K562 (cell line): ENCODE measurements around the gene B2M. TPM values are rescaled to one million over a fixed set of nuclear protein-coding genes. Genes with fewer than 3 reads are reported as not detected.

ENCODE experiments used
- ASH1L ChIP-seq: fragments of 450-650 bp; IDR thresholded peaks from 2 replicates; pipeline ENCODE4 v1.6.1; 2018; ENCODE audit warnings: borderline replicate concordance, mild to moderate bottlenecking, low read depth; ENCODE audit not compliant: partially characterized antibody
- ERF ChIP-seq: fragments of 450-650 bp; formaldehyde crosslinking; IDR thresholded peaks from 2 replicates; pipeline ENCODE4 v1.4.0; 2020; ENCODE audit warnings: mild to moderate bottlenecking, mixed read lengths
- FOXJ2 ChIP-seq: fragments of 200-800 bp; sonication (Bioruptor generic); IDR thresholded peaks from 2 replicates; pipeline ENCODE4 v1.6.1; 2016; ENCODE audit warnings: missing genetic modification characterization, missing compliant biosample characterization
- JUN ChIP-seq, 2 experiments: sonication (generic) in 1 of 2; formaldehyde crosslinking in 1 of 2; IDR thresholded peaks; 2 replicates each; pipeline versions ENCODE4 v1.6.1 to v1.8.0; 2012 to 2022; ENCODE audit warnings: borderline replicate concordance in 2 of 2, mild to moderate bottlenecking in 2 of 2, improper control_type of control experiment in 1 of 2, low read depth in 1 of 2, low read length in 1 of 2, missing genetic modification reagents in 1 of 2
- KLF13 ChIP-seq: fragments of 450-650 bp; IDR thresholded peaks from 2 replicates; pipeline ENCODE4 v1.6.1; 2016; ENCODE audit warnings: missing genetic modification characterization, low read depth, mild to moderate bottlenecking, missing compliant biosample characterization, moderate library complexity, borderline replicate concordance
- ZNF134 ChIP-seq: fragments of 250-450 bp; sonication (Bioruptor Pico); conservative IDR thresholded peaks from 2 replicates; pipeline ENCODE4 v1.4.0; 2020
- ZNF263 ChIP-seq: sonication (generic); formaldehyde crosslinking; IDR thresholded peaks from 2 replicates; pipeline ENCODE4 v1.8.0; 2022; ENCODE audit warnings: mild to moderate bottlenecking, missing genetic modification reagents, borderline replicate concordance
- ZNF764 ChIP-seq: fragments of 250-450 bp; sonication (Bioruptor Pico); IDR thresholded peaks from 2 replicates; pipeline ENCODE4 v1.4.0; 2020; ENCODE audit warnings: low read depth, mild to moderate bottlenecking, moderate library complexity
- polyA plus RNA-seq, 8 experiments: library from polyadenylated mRNA; depleted of rRNA in 4 of 8; stranded (reverse) in 5 of 8; unstranded in 3 of 8; fragments of >200 nt; fragmentation: Nextera tagmentation in 2 of 8; fragmentation: Illumina TruSeq in 1 of 8; extraction: Ambion mirVana in 2 of 8; extraction: Trizol in 1 of 8; gene quantifications; 2 replicates each; pipeline versions ENCODE4 v1.2.1 to v1.2.3, GENCODE V29; 2011 to 2014; ENCODE audit warnings: inconsistent platforms in 1 of 8, missing spikeins in 1 of 8
- total RNA-seq, 7 experiments: library from RNA; depleted of rRNA in 6 of 7; stranded (reverse); fragments of >200 nt in 6 of 7; fragmentation: Illumina TruSeq in 2 of 7; extraction: Trizol in 2 of 7; gene quantifications; 2 replicates each; pipeline versions ENCODE4 v1.2.1 to v1.2.3, GENCODE V29; 2011 to 2021; ENCODE audit warnings: low replicate concordance in 1 of 7
- TF ChIP-seq, protein P1 (sequence below): fragments of 450-650 bp; conservative IDR thresholded peaks from 2 replicates; pipeline ENCODE4 v1.6.1; 2016; ENCODE audit warnings: missing genetic modification characterization, low read depth, mild to moderate bottlenecking, control low read depth, missing compliant biosample characterization
- TF ChIP-seq, protein P2 (sequence below): IDR thresholded peaks from 2 replicates; pipeline ENCODE4 v1.6.1; 2011; ENCODE audit warnings: borderline replicate concordance, low read depth, mild to moderate bottlenecking, moderate library complexity, low read length; ENCODE audit not compliant: insufficient read depth, poor library complexity, severe bottlenecking
- TF ChIP-seq, protein P3 (sequence below): fragments of 450-650 bp; IDR thresholded peaks from 2 replicates; pipeline ENCODE4 v1.6.1; 2016; ENCODE audit warnings: missing biosample characterization, missing genetic modification characterization
- TF ChIP-seq, protein P4 (sequence below): fragments of 450-650 bp; IDR thresholded peaks from 2 replicates; pipeline ENCODE4 v1.6.1; 2018; ENCODE audit not compliant: partially characterized antibody
- TF ChIP-seq, protein P5 (sequence below): sonication (generic); formaldehyde crosslinking; IDR thresholded peaks from 2 replicates; pipeline ENCODE4 v1.8.0; 2022; ENCODE audit warnings: missing genetic modification reagents, mild to moderate bottlenecking, borderline replicate concordance

Gene B2M
- total and polyA plus RNA-seq, 9 of the 15 experiments (the other 6 are each of a cell fraction or from before 2014, with no cell fraction given): 460 to 3,138 (median 1,032) TPM

GRCh38 chr15:44663410-44664308 is 47.7 kb upstream of the B2M start, which contains the start of gene SPG11 (continued):
- TF ChIP-seq, protein P1, sequence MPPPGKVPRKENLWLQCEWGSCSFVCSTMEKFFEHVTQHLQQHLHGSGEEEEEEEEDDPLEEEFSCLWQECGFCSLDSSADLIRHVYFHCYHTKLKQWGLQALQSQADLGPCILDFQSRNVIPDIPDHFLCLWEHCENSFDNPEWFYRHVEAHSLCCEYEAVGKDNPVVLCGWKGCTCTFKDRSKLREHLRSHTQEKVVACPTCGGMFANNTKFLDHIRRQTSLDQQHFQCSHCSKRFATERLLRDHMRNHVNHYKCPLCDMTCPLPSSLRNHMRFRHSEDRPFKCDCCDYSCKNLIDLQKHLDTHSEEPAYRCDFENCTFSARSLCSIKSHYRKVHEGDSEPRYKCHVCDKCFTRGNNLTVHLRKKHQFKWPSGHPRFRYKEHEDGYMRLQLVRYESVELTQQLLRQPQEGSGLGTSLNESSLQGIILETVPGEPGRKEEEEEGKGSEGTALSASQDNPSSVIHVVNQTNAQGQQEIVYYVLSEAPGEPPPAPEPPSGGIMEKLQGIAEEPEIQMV: 0 out of 2 replicates have a peak, but pooled peaks have one; percentile 38
- TF ChIP-seq FOXJ2 (tag) (no peak), JUN (IDR thresholded peaks at IDR 0.05; ENCODE audit: borderline replicate concordance, low read depth, low read length) (peak; percentile 42; the same call in 1 of the 2 replicates), JUN (CRISPR knock-in tag; IDR thresholded peaks at IDR 0.05; ENCODE audit: borderline replicate concordance) (peak; percentile 90; the same call in 1 of the 2 replicates), ZNF764 (CRISPR knock-in tag) (no peak), ASH1L (peak; percentile 68), ZNF263 (peak; percentile 56), KLF13 (peak; percentile 73), ERF (CRISPR knock-in tag) (0 out of 2 replicates have a peak, but pooled peaks have one; percentile 66), ZNF134 (no peak)
- TF ChIP-seq, protein P2, sequence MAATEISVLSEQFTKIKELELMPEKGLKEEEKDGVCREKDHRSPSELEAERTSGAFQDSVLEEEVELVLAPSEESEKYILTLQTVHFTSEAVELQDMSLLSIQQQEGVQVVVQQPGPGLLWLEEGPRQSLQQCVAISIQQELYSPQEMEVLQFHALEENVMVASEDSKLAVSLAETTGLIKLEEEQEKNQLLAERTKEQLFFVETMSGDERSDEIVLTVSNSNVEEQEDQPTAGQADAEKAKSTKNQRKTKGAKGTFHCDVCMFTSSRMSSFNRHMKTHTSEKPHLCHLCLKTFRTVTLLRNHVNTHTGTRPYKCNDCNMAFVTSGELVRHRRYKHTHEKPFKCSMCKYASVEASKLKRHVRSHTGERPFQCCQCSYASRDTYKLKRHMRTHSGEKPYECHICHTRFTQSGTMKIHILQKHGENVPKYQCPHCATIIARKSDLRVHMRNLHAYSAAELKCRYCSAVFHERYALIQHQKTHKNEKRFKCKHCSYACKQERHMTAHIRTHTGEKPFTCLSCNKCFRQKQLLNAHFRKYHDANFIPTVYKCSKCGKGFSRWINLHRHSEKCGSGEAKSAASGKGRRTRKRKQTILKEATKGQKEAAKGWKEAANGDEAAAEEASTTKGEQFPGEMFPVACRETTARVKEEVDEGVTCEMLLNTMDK: no peak
- TF ChIP-seq, protein P3, sequence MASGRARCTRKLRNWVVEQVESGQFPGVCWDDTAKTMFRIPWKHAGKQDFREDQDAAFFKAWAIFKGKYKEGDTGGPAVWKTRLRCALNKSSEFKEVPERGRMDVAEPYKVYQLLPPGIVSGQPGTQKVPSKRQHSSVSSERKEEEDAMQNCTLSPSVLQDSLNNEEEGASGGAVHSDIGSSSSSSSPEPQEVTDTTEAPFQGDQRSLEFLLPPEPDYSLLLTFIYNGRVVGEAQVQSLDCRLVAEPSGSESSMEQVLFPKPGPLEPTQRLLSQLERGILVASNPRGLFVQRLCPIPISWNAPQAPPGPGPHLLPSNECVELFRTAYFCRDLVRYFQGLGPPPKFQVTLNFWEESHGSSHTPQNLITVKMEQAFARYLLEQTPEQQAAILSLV (tag): peak; percentile 85
- TF ChIP-seq, protein P4, sequence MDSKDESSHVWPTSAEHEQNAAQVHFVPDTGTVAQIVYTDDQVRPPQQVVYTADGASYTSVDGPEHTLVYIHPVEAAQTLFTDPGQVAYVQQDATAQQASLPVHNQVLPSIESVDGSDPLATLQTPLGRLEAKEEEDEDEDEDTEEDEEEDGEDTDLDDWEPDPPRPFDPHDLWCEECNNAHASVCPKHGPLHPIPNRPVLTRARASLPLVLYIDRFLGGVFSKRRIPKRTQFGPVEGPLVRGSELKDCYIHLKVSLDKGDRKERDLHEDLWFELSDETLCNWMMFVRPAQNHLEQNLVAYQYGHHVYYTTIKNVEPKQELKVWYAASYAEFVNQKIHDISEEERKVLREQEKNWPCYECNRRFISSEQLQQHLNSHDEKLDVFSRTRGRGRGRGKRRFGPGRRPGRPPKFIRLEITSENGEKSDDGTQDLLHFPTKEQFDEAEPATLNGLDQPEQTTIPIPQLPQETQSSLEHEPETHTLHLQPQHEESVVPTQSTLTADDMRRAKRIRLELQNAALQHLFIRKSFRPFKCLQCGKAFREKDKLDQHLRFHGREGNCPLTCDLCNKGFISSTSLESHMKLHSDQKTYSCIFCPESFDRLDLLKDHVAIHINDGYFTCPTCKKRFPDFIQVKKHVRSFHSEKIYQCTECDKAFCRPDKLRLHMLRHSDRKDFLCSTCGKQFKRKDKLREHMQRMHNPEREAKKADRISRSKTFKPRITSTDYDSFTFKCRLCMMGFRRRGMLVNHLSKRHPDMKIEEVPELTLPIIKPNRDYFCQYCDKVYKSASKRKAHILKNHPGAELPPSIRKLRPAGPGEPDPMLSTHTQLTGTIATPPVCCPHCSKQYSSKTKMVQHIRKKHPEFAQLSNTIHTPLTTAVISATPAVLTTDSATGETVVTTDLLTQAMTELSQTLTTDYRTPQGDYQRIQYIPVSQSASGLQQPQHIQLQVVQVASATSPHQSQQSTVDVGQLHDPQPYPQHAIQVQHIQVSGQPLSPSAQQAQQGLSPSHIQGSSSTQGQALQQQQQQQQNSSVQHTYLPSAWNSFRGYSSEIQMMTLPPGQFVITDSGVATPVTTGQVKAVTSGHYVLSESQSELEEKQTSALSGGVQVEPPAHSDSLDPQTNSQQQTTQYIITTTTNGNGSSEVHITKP: peak; percentile 46
- TF ChIP-seq, protein P5, sequence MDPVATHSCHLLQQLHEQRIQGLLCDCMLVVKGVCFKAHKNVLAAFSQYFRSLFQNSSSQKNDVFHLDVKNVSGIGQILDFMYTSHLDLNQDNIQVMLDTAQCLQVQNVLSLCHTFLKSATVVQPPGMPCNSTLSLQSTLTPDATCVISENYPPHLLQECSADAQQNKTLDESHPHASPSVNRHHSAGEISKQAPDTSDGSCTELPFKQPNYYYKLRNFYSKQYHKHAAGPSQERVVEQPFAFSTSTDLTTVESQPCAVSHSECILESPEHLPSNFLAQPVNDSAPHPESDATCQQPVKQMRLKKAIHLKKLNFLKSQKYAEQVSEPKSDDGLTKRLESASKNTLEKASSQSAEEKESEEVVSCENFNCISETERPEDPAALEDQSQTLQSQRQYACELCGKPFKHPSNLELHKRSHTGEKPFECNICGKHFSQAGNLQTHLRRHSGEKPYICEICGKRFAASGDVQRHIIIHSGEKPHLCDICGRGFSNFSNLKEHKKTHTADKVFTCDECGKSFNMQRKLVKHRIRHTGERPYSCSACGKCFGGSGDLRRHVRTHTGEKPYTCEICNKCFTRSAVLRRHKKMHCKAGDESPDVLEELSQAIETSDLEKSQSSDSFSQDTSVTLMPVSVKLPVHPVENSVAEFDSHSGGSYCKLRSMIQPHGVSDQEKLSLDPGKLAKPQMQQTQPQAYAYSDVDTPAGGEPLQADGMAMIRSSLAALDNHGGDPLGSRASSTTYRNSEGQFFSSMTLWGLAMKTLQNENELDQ (CRISPR knock-in tag): peak; percentile 68; the same call in 1 of the 2 replicates
